NB4 (cell line): ENCODE measurements around the gene ZNF552.

Experiments used
- DNase-seq: peaks from one replicate; pipeline ENCODE4 v3.0.0; 2010; ENCODE audit warnings: low read depth
- H3K4me3 ChIP-seq: one replicate; pipeline ENCODE4 v1.5.1; 2011; ENCODE audit warnings: mild to moderate bottlenecking, low read depth, low read length, moderate library complexity
- CTCF ChIP-seq: IDR thresholded peaks from one replicate; pipeline ENCODE4 v1.5.1; 2012; ENCODE audit warnings: low read depth, low read length
- MAX ChIP-seq: IDR thresholded peaks from 2 replicates; pipeline ENCODE4 v1.6.1; 2011; ENCODE audit warnings: low read depth, low read length
- MYC ChIP-seq: IDR thresholded peaks from 2 replicates; pipeline ENCODE4 v1.6.1; 2011; ENCODE audit warnings: low read depth, low read length
- POLR2A ChIP-seq: IDR thresholded peaks from 2 replicates; pipeline ENCODE4 v1.6.1; 2011; ENCODE audit warnings: mild to moderate bottlenecking; ENCODE audit not compliant: insufficient read length; ENCODE audit errors: extremely low read depth

Gene ZNF552

GRCh38 chr19:57769345-57770131 lies 45.2 kb downstream of the ZNF552 start, which contains the start of gene ZNF586:
ZNF586 (plus strand) TSS chr19:57769676; CDS start chr19:57769843, 167 bp downstream.
- DNase-seq, result peak; percentile 90
- peak; percentile 72 for TF ChIP-seq POLR2A
- peak; percentile 60; the same call in 1 of the 2 replicates for TF ChIP-seq MAX
- TF ChIP-seq CTCF, result no peak
- 0 out of 2 replicates have a peak, but pooled peaks have one; percentile 40 for TF ChIP-seq MYC
- H3K4me3 ChIP-seq, result peak within 1 kb of the TSS; percentile 74

GRCh38 chr19:57759096-57759495 lies 55.6 kb downstream of the ZNF552 start:
- peak; percentile 44 for DNase-seq
- H3K4me3 ChIP-seq, result no peak overlapping the region
- no peak for TF ChIP-seq CTCF

GRCh38 chr19:57757941-57758340 lies 56.8 kb downstream of the ZNF552 start:
- no peak for DNase-seq
- TF ChIP-seq POLR2A (no peak), CTCF (no peak), MYC (no peak), MAX (no peak)

More at GRCh38 chr19:57757941-57758340, 56.8 kb downstream of the ZNF552 start:
- H3K4me3 ChIP-seq, result no peak overlapping the region
